Frontal cortex (tissue), 4 donors: ENCODE data around the gene HTR3E. TPM values are rescaled to one million over a fixed set of nuclear protein-coding genes. Genes with fewer than 3 reads are reported as not detected.
"Not testable (repeated sequence)": the region's sequence is repeated elsewhere in the genome, so short reads cannot be mapped to it uniquely, and the experiment has no call there.

ENCODE experiments used
- DNase-seq, 2 donors: peaks; one replicate each; pipeline ENCODE4 v3.0.0; 2012; ENCODE audit warnings: low spot score in 2 of 2
- FAIRE-seq: peaks from 2 replicates; lab custom pipeline; 2012; peaks lifted over from hg19 to GRCh38; lab: Jason Lieb, UNC
- total RNA-seq: library from RNA; depleted of rRNA; stranded (reverse); fragments of >200 nt; gene quantifications from one replicate; pipeline ENCODE4 v1.2.3, GENCODE V29; 2014
- donor health status: control.
- donor health status: control.
- donor health status: control.

Gene HTR3E, protein sequence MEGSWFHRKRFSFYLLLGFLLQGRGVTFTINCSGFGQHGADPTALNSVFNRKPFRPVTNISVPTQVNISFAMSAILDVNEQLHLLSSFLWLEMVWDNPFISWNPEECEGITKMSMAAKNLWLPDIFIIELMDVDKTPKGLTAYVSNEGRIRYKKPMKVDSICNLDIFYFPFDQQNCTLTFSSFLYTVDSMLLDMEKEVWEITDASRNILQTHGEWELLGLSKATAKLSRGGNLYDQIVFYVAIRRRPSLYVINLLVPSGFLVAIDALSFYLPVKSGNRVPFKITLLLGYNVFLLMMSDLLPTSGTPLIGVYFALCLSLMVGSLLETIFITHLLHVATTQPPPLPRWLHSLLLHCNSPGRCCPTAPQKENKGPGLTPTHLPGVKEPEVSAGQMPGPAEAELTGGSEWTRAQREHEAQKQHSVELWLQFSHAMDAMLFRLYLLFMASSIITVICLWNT
- not detected for total RNA-seq

DNA sequence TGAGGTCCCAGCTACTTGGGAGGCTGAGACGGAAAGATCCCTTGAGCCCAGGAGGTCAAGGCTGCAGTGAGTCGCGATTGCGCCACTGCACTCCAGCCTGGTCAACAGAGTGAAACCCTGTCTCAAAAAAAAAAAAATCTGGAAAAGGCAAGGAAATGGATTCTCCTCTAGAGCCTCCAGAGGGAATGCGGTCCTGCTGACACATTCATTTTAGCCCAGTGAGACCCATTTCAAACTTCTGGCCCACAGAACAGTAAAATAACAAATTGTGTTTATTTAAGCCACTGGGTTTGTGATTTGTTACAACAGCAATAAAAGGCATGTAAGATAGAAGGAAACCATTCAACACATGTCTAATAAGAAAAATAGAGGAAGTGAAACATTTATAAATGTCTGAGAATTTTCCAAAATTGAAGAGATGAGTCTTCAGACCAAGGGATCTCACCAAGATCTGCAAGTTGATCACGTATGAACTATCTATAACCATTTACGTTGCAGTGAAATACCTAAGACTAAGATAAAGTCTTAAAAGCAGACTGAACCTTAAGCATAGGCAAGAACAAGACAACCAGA is at the start of gene HTR3E:
Gene HTR3E (plus strand): TSS at position 254 of the 573 bp plus-strand sequence. CDS start 466 bp downstream, outside the sequence.
- no peak for FAIRE-seq

DNA sequence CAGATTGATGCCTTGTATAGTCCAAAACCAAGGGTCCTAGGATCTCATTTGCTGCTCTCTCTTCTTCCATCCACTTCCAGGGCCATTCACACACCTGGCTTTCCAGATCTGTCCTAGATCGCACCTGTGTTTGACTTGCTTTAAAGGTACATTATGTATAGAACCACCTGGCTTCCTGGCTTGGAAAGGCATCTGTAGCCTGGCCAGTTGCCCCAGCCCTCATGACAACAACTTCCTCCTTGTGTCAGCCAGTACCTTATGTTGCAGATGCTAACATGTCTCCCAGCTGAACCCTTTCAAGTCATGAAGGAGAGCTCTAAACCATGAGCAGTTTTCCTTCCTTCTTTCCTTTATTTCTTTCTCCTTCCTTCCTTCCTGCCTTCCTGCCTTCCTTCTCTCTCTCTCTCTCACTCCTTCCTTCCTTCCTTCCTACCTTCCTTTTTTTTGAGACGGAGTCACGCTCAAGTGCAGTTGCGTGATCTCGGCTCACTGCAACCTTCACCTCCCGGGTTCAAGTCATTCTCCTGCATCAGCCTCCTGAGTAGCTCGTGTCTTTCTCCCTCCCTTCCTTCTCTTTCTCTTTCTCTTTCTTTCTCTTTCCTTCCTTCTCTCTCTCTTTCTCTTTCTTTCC is 46.5 kb upstream of the HTR3E start:
- FAIRE-seq (no peak), DNase-seq (no peak)

More for the DNA sequence above, at the start of gene HTR3E:
- no peak for DNase-seq

DNA sequence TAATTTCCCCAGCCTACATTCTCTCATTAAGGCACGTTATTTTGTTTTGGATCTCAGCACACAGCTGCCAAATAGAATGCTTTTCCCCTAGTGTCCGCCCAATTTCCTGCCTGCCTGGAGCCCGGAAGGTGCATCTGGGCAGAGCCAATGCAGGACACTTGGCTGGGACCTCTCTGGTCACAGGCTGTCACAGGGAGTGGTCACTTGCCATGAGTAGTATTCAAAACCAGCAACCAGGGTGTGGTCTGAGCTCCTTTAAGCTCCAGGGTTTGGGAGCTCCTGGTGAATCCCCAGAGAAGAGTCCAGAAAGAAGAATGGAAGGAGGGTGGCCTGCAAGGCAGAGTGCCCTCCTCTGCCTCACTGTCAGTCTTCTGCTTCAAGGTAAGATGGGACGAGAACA is 44.1 kb upstream of the HTR3E start, which contains the start of gene HTR3C:
Gene HTR3C (plus strand): TSS at position 281 of the 400 bp plus-strand sequence. CDS start 34 bp downstream, at position 315.
- no peak for DNase-seq
- no peak for FAIRE-seq

DNA sequence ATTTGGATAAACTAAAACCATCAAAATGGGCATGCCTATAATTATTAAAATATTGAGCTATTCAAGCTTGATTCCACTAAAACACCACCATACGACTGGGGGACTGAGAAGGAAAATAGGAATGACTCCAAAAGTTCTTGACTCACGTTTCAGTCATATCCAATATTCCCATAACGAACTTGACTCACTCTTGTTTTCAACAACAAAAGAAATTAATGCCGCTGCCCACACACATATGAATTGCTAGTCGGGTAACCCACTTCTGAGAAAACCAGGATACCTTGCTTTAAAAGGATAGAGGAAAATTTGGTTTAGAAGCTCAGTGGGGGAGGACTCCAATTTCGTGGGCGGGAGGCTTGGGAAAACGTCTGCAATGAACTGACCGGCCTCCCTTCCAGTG is 38.8 kb upstream of the HTR3E start:
- DNase-seq (no peak), FAIRE-seq (no peak)

DNA sequence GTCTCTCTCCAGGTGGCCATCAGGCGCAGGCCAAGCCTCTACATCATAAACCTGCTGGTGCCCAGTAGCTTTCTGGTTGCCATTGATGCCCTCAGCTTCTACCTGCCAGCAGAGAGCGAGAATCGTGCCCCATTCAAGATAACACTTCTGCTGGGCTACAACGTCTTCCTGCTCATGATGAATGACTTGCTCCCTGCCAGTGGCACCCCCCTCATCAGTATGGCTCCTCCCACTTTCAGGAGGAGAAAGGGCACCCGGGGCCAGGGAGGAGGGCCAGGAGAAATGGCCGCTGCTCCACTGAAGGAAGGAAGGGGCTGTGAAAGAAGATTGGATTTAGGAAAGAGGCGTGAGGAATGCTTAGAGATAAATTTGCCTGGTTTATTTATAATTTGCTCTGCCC is 37.4 kb upstream of the HTR3E start:
- DNase-seq (no peak), FAIRE-seq (no peak)

DNA sequence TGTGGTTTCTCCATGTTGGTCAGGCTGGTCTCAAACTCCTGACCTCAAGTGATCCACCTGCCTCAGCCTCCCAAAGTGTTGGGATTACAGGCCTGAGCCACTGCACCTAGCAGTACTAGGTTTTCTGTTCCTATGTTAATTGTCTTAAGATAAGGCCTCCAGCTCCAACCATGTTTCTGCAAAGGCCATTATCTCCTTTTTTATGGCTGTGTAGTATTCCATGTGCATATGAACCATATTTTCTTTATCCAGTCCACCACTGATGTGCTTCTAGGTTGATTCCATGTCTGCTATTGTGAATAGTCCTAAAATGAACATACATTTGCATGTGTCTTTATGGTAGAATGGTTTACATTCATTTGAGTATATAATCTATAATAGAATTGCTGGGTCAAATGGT is 34.2 kb upstream of the HTR3E start:
- DNase-seq = no peak
- no peak for FAIRE-seq

DNA sequence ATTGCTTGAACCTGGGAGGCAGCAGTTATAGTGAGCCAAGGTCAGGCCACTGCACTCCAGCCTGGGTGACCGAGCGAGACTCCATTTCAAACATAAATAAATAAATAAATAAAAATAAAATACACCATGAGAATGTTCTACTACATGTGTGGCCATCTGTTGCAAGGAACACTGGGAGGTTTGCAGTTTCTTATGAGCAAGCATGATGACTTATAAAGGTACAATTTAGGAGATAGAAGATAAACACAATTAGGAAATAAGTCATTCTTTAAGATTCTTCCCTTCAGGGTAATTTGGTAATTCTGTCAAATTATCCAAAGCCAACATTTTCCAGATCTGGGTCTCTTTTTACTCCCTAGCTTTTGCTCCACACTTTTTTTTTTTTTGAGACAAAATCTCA is 30.7 kb upstream of the HTR3E start:
- DNase-seq = no peak
- no peak for FAIRE-seq

DNA sequence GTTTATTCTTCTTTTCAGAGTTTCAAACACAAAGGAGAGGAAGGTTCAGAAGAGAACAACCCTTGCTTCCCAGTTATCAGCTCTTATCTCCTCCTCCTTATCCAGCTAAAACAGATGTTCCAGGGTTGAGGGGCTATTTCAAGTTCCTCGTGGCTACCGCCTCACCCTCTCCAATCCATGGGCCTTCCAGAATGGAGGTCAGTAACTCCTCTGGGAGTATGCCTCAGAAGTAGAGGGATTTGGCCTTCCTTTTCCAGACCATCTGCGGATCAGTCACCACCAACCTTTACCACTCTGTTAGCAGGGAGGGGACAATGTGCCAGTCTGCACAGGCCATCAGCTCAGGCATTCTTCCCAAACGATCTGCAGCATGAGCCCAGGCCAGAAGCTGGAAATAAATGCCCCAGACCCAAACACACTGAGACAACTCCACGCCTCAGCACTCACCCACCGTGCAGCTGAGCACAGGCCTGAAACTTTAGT is 29.2 kb upstream of the HTR3E start:
- DNase-seq (no peak), FAIRE-seq (no peak)

DNA sequence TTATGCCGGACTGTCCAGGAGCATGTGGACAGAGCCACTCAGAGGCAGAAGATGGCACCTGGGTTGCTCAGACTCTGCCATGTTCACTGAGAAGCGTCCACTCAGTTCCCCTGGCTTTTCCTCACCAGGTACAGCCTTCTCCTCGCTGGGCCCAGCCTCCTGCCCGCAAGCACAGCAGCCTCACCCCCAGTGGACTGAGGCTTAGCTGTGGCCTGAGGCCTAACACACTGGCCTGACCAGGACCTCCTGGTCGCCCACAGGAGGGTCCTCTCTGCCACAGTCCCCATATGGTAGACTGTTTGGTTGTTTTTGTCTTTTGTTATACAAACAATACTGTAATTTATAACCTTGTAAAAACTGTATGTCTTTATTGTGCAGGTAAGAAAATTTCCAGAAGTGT is 28.5 kb upstream of the HTR3E start:
- no peak for DNase-seq
- FAIRE-seq = no peak

DNA sequence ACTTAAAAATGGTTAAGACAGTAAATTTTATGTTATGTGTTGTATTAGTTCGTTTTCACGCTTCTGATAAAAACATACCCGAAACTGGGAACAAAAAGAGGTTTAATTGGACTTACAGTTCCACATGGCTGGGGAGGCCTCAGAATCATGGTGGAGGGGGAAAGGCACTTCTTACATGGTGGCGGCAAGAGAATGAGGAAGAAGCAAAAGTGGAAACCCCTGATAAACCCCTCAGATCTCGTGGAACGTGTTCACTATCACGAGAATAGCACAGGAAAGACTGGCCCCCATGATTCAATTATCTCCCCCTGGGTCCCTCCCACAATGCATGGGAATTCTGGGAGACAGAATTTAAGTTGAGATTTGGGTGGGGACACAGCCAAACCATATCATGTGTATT is 25.7 kb upstream of the HTR3E start:
- DNase-seq, FAIRE-seq: not testable (repeated sequence)

DNA sequence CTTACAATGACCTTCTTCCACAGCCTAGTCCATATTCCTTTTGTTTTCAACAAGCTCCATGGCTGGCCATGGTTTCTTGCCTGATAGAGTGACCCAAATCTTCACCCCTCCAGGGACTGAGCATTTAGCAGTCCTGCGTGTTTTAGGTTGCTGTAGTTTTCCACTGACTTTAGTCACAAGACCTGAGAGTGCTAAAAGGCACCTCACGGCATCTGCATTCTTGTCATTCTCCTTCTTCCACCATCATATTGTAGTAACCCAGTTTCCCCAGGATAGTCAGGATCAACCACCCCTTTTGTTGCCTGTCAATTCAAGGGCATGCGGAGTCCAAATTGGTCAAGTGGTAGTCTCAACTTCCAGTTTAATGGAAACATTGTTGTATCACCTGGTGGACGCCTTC is 23.2 kb upstream of the HTR3E start:
- no peak for DNase-seq

DNA sequence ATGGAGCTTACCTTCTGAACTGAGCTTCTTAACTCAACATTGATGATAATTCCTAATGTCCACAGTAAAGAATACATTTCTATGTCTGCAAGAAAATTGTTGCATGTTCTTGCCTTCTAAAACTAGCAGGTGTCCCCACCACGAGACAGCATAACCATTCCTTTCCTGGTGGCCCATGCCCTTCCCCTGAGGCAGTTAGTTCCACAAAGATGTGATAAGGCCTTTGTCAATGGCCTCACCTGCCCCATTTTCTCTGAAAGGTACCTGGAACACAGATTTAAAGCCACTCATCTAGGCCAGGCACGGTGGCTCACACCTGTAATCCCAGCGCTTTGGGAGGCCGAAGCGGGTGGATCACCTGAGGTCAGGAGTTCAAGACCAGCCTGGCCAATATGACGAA is 21.0 kb upstream of the HTR3E start:
- FAIRE-seq (no peak), DNase-seq (no peak)

More for the DNA sequence above, 23.2 kb upstream of the HTR3E start:
- FAIRE-seq = no peak

DNA sequence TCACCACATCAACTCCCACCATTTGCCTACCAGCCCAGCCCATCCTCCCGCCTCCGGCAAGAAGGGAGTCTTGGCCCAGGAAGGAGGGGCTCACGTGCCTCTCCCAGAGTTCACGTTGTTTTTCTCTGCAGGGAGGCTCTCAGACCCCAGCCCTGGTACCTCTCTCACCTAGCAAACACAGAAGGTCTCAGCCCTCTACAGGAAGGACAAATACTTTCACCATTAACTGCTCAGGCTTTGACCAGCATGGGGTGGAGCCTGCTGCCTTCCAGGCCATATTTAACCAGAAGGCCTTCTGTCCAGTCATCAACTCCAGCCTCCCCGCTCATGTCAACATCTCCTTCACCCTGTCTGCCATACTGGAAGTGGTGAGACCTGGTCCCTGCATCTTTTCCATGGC is 19.0 kb upstream of the HTR3E start:
- no peak for FAIRE-seq
- no peak for DNase-seq

DNA sequence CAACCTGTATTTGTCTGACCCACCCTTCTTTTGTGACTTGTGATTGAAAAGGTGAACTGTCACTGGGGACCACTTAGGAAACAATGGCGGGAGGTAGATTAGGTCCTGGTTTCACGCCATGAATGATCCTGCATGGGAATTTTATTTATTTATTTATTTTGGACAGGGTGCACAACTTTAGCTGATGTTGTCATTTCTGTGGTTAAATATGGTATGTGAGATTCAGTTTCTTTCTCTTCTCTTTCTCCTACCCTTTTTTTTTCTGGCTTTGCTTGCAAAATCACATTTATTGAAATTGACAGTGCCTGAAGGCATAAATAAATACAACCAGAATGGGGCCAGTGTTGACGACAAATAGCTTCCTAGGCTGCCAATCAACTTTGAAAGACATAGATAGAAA is 18.0 kb upstream of the HTR3E start:
- no peak for DNase-seq
- no peak for FAIRE-seq

DNA sequence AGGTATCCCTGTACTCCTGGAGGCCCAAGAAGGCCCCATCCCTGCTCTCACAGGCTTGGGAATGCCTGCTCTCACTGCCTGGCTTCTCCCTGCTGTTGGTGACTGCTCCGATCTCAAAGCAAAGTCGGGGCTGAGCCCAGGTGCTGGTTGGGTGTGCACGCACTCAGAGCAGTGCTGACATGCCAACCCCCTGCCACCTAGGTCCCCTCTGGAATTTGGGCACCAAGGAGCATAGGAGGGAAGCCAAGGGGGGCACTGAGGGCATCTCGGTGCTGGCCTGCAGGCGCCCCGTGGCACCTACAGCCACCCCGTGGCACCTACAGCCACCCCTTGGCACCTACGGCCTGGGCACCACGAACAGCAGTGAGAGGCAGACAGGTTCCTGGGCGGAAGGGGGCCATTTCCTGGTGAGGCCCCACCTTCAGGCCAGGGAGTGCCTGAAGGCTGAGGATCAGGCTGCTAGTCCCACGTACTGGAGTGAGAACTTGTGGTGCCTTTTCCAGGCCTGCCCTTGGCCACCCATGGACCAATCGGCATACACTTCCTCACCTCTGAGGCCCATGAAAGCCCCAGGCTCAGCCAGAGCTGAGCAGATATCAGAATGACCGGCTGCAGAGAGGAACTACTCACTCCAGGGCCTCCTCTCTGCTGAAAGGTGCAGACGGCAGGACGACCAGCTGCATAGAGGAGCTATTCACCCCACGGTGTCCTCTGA is 15.6 kb upstream of the HTR3E start:
- FAIRE-seq (no peak), DNase-seq (no peak)

DNA sequence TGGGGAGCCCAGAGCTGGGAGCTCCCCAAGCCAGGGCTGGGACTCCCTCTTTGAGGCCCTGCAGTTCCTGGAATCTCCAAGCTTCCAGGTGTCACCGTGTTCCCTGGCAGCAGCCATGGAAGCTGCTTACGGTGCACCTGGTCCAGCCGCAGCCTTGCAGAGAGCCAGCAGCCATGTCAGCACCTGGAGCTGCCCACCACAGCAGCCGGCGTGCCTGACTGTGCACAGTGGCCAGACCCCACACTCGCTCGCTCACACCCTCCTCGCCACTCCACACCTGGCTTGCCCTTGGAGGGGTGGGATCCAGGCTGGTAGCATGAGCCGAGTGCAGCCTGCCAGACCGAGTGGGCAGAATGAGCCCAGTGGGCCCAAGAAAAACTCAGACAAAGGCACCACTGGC is 14.8 kb upstream of the HTR3E start:
- DNase-seq = no peak
- FAIRE-seq = no peak

DNA sequence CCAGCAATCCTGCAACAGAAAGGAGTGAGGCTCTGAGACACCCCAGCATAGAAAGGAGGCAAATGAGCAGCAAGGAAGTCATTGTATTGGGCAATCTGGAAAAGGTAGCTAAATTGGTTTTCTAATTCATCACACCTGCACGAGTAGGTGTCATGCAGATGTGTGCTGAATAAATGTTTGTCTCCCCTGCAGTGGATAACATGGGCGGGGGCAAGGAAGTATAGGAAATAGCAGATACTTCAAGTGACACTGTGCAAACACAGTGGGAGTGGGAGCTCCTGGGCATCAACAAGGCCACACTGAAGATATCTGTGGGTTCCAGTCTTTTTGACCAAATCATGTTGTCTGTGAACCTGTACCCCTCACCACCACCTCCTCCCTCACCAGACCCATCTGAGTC is 14.4 kb upstream of the HTR3E start:
- FAIRE-seq = no peak
- DNase-seq = no peak

DNA sequence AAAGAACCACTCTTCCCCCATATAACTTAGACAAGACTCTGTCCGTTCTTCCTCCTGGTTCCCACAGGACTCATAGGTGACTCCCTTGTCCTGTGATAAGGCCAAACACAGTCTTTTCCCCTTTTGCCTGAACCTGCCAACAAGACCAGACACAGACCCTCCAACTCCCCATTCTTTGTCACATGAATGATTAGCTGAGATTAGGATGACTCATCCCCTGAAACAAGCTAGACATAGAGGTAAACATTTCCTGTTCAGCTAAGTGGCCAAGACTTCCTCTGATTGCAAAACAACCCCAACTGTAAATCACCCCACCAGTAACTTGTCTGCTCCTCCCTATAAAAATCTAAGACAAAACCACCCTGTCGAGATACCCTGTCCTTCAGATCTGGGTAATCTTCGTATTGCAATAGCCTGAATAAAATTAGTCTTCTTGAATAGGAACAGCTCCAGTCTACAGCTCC is 11.4 kb upstream of the HTR3E start:
- no peak for FAIRE-seq
- no peak for DNase-seq

DNA sequence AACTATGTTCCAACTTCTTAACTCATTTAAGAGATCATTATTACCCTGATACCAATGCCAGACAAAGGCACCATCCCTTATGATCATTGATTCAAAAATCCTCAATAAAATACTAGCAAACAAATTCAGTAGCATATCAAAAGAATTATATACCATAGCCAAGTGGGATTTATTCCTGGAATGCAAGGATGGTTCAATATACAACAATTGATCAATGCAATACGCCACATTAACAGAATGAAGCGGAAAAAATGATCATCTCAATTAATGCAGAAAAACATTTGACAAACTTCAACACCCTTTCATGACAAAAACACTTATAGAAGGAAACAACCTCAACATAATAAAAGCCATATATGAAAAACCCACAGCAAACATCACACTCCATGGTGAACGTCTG is 4.7 kb upstream of the HTR3E start:
- DNase-seq = no peak
- FAIRE-seq = no peak

DNA sequence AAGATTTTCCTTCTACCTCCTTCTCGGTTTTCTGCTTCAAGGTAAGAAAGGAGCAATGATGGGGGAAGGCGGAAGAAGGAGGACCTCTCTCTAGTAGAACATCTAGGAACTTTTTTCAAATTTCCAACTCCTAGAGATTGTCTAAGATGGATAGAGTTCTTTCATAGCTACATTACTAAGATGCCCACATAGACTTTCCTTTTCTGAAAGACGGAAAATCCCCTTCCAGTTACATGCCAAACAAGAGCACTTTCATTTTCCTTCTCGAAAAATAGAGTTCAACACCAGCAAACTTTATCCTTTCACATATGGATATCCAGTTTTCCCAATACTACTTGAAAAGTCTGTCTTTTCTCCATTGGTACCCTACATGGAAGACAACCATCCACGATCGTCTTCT is 692 bp downstream of the HTR3E start:
- DNase-seq = no peak
- FAIRE-seq = no peak
